ENCODE measurements around the gene FLNB.

The FLNB gene

GRCh38 chr3:58077596-58078285, 69.5 kb downstream of the FLNB start:
- peaks cover 63% of the 10 kb centered on the region for H3K4me1 Mint-ChIP-seq (ENCODE audit: low read depth)
- H3K36me3 Mint-ChIP-seq = peaks cover 22% of the 10 kb centered on the region
- H3K27ac Mint-ChIP-seq = peak overlapping the region; percentile 25
- H3K9me3 Mint-ChIP-seq (ENCODE audit: low read depth) = no peaks in the 10 kb centered on the region
- no peak overlapping the region for H3K4me3 Mint-ChIP-seq
- no peaks in the 10 kb centered on the region for H3K27me3 Mint-ChIP-seq

- Mint-ChIP-seq H3K27me3 (no peaks in the 10 kb centered on the region), H3K4me3 (no peak overlapping the region), H3K27ac (peak overlapping the region; percentile 25), H3K36me3 (peaks cover 23% of the 10 kb centered on the region), H3K4me1 (ENCODE audit: low read depth) (peaks cover 68% of the 10 kb centered on the region), H3K9me3 (ENCODE audit: low read depth) (no peaks in the 10 kb centered on the region)
Observed at GRCh38 chr3:58078610-58079009, 70.4 kb downstream of the FLNB start.

GRCh38 chr3:58079773-58080172, 71.6 kb downstream of the FLNB start:
- Mint-ChIP-seq H3K27me3 (no peaks in the 10 kb centered on the region), H3K36me3 (peaks cover 23% of the 10 kb centered on the region), H3K9me3 (ENCODE audit: low read depth) (no peaks in the 10 kb centered on the region), H3K4me1 (ENCODE audit: low read depth) (peaks cover 67% of the 10 kb centered on the region), H3K27ac (peak overlapping the region; percentile 81), H3K4me3 (no peak overlapping the region)

- peak overlapping the region; percentile 94 for H3K27ac Mint-ChIP-seq
- peaks cover 23% of the 10 kb centered on the region for H3K36me3 Mint-ChIP-seq
- peaks cover 73% of the 10 kb centered on the region for H3K4me1 Mint-ChIP-seq (ENCODE audit: low read depth)
- no peaks in the 10 kb centered on the region for H3K27me3 Mint-ChIP-seq
- H3K9me3 Mint-ChIP-seq (ENCODE audit: low read depth) = no peaks in the 10 kb centered on the region
- H3K4me3 Mint-ChIP-seq = peak overlapping the region; percentile 81
Observed at GRCh38 chr3:58082047-58082446, 73.8 kb downstream of the FLNB start.

- H3K27me3 Mint-ChIP-seq = no peaks in the 10 kb centered on the region
- no peak overlapping the region for H3K27ac Mint-ChIP-seq
- no peaks in the 10 kb centered on the region for H3K9me3 Mint-ChIP-seq (ENCODE audit: low read depth)
- H3K36me3 Mint-ChIP-seq = peaks cover 19% of the 10 kb centered on the region
- peaks cover 69% of the 10 kb centered on the region for H3K4me1 Mint-ChIP-seq (ENCODE audit: low read depth)
- H3K4me3 Mint-ChIP-seq = no peak overlapping the region
Observed at GRCh38 chr3:58084166-58084565, 75.9 kb downstream of the FLNB start.

- H3K27me3 Mint-ChIP-seq = no peaks in the 10 kb centered on the region
- peak overlapping the region; percentile 75 for H3K27ac Mint-ChIP-seq
- peaks cover 67% of the 10 kb centered on the region for H3K4me1 Mint-ChIP-seq (ENCODE audit: low read depth)
- H3K36me3 Mint-ChIP-seq = peaks cover 13% of the 10 kb centered on the region
- H3K9me3 Mint-ChIP-seq (ENCODE audit: low read depth) = no peaks in the 10 kb centered on the region
- peak overlapping the region; percentile 56 for H3K4me3 Mint-ChIP-seq
Observed at GRCh38 chr3:58084788-58085543, 76.7 kb downstream of the FLNB start.

GRCh38 chr3:58085616-58086015, 77.4 kb downstream of the FLNB start:
- Mint-ChIP-seq H3K9me3 (ENCODE audit: low read depth) (no peaks in the 10 kb centered on the region), H3K36me3 (peaks cover 11% of the 10 kb centered on the region), H3K27me3 (no peaks in the 10 kb centered on the region), H3K4me3 (peak overlapping the region; percentile 31), H3K27ac (peak overlapping the region; percentile 75), H3K4me1 (ENCODE audit: low read depth) (peaks cover 64% of the 10 kb centered on the region)

- Mint-ChIP-seq H3K9me3 (ENCODE audit: low read depth) (no peaks in the 10 kb centered on the region), H3K27me3 (no peaks in the 10 kb centered on the region), H3K4me3 (no peak overlapping the region), H3K36me3 (peaks cover 8% of the 10 kb centered on the region), H3K4me1 (ENCODE audit: low read depth) (peaks cover 36% of the 10 kb centered on the region), H3K27ac (no peak overlapping the region)
Observed at GRCh38 chr3:58088501-58088900, 80.3 kb downstream of the FLNB start.

GRCh38 chr3:58090351-58090750, 82.1 kb downstream of the FLNB start:
- Mint-ChIP-seq H3K27me3 (no peaks in the 10 kb centered on the region), H3K27ac (no peak overlapping the region), H3K4me3 (no peak overlapping the region), H3K9me3 (ENCODE audit: low read depth) (no peaks in the 10 kb centered on the region), H3K4me1 (ENCODE audit: low read depth) (peaks cover 18% of the 10 kb centered on the region), H3K36me3 (peaks cover 8% of the 10 kb centered on the region)

- no peaks in the 10 kb centered on the region for H3K27me3 Mint-ChIP-seq
- H3K4me3 Mint-ChIP-seq = no peak overlapping the region
- H3K4me1 Mint-ChIP-seq (ENCODE audit: low read depth) = peaks cover 4% of the 10 kb centered on the region
- H3K9me3 Mint-ChIP-seq (ENCODE audit: low read depth) = no peaks in the 10 kb centered on the region
- no peak overlapping the region for H3K27ac Mint-ChIP-seq
- H3K36me3 Mint-ChIP-seq = peaks cover 12% of the 10 kb centered on the region
Observed at GRCh38 chr3:58092521-58092920, 84.3 kb downstream of the FLNB start.

GRCh38 chr3:58093574-58094195, 85.5 kb downstream of the FLNB start:
- Mint-ChIP-seq H3K27me3 (no peaks in the 10 kb centered on the region), H3K4me3 (no peak overlapping the region), H3K36me3 (peaks cover 16% of the 10 kb centered on the region), H3K27ac (no peak overlapping the region), H3K4me1 (ENCODE audit: low read depth) (peaks cover 4% of the 10 kb centered on the region), H3K9me3 (ENCODE audit: low read depth) (no peaks in the 10 kb centered on the region)

GRCh38 chr3:58094657-58095056, 86.4 kb downstream of the FLNB start:
- H3K27me3 Mint-ChIP-seq = no peaks in the 10 kb centered on the region
- no peak overlapping the region for H3K27ac Mint-ChIP-seq
- no peak overlapping the region for H3K4me3 Mint-ChIP-seq
- H3K4me1 Mint-ChIP-seq (ENCODE audit: low read depth) = peaks cover 5% of the 10 kb centered on the region
- no peaks in the 10 kb centered on the region for H3K9me3 Mint-ChIP-seq (ENCODE audit: low read depth)
- peaks cover 16% of the 10 kb centered on the region for H3K36me3 Mint-ChIP-seq

GRCh38 chr3:58095603-58096138, 87.4 kb downstream of the FLNB start:
- H3K4me1 Mint-ChIP-seq (ENCODE audit: low read depth) = peaks cover 12% of the 10 kb centered on the region
- peak overlapping the region; percentile 22 for H3K27ac Mint-ChIP-seq
- H3K9me3 Mint-ChIP-seq (ENCODE audit: low read depth) = no peaks in the 10 kb centered on the region
- H3K4me3 Mint-ChIP-seq = no peak overlapping the region
- H3K36me3 Mint-ChIP-seq = peaks cover 19% of the 10 kb centered on the region
- H3K27me3 Mint-ChIP-seq = no peaks in the 10 kb centered on the region

GRCh38 chr3:58098531-58098930, 90.3 kb downstream of the FLNB start:
- H3K36me3 Mint-ChIP-seq = peaks cover 22% of the 10 kb centered on the region
- H3K4me1 Mint-ChIP-seq (ENCODE audit: low read depth) = peaks cover 38% of the 10 kb centered on the region
- no peak overlapping the region for H3K27ac Mint-ChIP-seq
- H3K9me3 Mint-ChIP-seq (ENCODE audit: low read depth) = no peaks in the 10 kb centered on the region
- no peak overlapping the region for H3K4me3 Mint-ChIP-seq
- no peaks in the 10 kb centered on the region for H3K27me3 Mint-ChIP-seq

- Mint-ChIP-seq H3K36me3 (peaks cover 22% of the 10 kb centered on the region), H3K4me3 (no peak overlapping the region), H3K27ac (peak overlapping the region; percentile 64), H3K4me1 (ENCODE audit: low read depth) (peaks cover 51% of the 10 kb centered on the region), H3K27me3 (no peaks in the 10 kb centered on the region), H3K9me3 (ENCODE audit: low read depth) (no peaks in the 10 kb centered on the region)
Observed at GRCh38 chr3:58099865-58100264, 91.6 kb downstream of the FLNB start.

Measured in activated naive CD8-positive, alpha-beta T cell (primary cell).